ENCODE results near the gene RETREG2. TPM values are rescaled to one million over a fixed set of nuclear protein-coding genes. Genes with fewer than 3 reads are reported as not detected.
A peak's percentile ranks its signal among the peaks of the same experiment; 100 is the strongest.

The RETREG2 gene
- total and polyA plus RNA-seq, 5 donors: 22.0 to 47.3 (median 38.6) TPM

DNA sequence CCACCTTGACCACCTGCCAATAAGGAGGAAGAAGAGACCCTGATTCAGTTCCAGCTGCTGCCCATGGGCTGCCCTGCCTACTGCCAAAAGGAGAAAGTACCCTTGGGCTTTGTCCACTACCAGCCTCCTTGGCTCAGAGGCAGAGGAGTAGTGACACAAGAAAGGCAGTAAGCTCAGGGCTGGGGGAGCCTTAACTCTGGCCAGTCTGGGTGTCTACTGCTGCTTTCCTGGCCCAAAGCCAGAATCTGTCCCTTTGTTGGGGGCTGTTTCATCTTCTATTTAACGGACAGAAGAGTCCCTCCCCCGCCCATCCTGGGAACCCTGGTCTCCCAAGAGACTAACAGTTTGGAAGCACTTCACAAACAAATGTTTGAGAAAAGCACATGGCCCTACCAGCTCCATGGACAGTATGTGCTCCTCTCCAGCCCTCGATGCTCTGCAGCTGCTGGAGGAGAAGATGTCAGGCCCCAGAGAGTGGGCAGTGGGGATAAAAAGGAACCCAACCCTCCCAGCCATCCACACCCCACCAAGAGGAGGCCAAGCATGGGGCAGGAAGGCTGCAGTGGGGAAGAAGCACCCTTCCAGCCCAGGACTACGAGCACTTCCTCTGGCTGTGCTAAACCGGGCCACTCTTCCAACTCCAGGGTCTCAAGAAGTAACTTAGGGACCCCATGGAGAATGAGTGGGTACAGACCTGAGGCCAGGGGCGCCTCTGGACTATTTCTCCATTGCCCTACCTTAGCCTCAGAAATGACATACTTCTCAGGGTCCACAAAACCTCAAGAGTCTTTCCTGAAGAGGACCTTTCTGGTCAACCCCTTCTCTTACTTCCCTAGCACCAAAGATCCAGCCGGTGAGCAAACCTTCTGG, 50.2 kb downstream of the RETREG2 start:
- H3K4me3 ChIP-seq (ENCODE audit: low read length): peak overlapping the region; percentile 68
- H3K27ac ChIP-seq (ENCODE audit: low read length): peak overlapping the region; percentile 94
- H3K27me3 ChIP-seq (ENCODE audit: control insufficient read depth, insufficient read depth): no peaks in the 10 kb centered on the region
- ATAC-seq (no peak), DNase-seq (no peak)
- intact Hi-C loops (cut with DNase I): no loop called here
- H3K9me3 ChIP-seq (ENCODE audit: control insufficient read depth, low read length): no peaks in the 10 kb centered on the region
- 40% methylated on average over 7 of the region's 7 CpGs for WGBS
- H3K4me1 ChIP-seq (ENCODE audit: control insufficient read depth, insufficient read depth, low read length): peaks cover 9% of the 10 kb centered on the region

DNA sequence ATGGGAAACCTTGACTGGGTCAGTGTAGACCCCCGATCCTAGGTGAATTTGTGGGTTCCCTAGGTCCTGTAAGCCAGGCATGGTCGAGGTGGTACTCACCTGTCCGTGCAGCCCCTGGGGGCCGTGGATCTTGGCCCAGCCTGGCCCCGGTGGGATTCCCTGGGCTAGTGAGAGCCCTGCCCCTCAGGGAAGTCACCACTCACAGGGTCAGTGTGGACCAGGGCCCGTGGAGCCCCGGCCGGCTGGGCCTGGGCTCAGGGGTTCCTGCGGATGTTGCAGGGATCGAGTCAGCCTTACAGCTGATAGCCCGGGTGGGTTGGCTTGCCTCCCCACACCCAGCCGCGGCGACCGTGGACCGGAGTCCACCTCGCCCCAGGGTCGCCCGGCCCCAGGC, 50.8 kb downstream of the RETREG2 start:
- WGBS: 3% methylated on average over 19 of the region's 19 CpGs
- H3K4me1 ChIP-seq (ENCODE audit: control insufficient read depth, insufficient read depth, low read length): peaks cover 9% of the 10 kb centered on the region
- intact Hi-C loops (cut with DNase I): no loop called here

DNA sequence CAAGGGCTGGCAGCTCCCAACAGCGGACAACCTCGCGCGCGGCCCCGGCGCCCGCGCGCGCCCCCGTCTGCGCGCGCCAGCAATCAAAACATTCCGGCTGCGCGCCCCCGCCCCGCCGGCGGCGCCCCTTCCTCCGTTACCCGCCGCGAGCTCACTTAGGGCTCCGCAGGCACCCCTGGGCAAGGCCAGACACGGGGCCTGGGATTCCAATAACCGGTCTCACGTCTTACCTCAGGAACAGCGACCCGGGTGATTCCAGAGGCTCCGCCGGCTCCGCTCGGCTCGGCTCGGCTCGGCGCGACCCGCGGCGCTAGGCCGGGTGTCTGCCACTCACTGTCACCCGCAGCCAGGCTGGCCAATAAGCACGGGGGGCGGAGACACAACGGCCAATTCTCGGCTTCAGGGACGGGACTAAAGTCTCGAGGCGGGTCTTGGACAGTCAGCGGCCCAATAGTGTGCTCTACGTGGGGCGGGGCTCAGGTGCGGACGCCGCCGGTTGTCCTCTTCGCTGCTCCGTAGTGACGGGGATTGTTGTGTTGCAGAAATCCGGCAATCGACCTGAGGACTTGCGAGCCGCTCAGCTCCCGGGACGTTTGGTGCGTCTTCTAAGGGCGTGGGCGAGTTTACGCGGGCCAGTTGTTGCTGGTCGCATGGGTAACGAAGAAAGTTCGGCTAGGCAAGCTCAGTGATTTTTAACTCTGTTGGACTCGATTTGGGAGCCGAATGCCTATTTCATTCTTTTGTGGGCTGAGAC, 51.4 kb downstream of the RETREG2 start, which contains the start of the genes ANKZF1 and ATG9A:
TSS of gene ANKZF1 (plus strand) at position 502 of the 754 bp plus-strand sequence. CDS start 452 bp downstream, outside the sequence.
TSS of gene ATG9A (minus strand) at position 332 of the 754 bp plus-strand sequence. CDS start 1,612 bp downstream, outside the sequence.
- Histone ChIP-seq H3K4me3 (ENCODE audit: low read length) (peak within 1 kb of the TSS; percentile 79), H3K27ac (ENCODE audit: low read length) (peak within 1 kb of the TSS; percentile 94), H3K9me3 (ENCODE audit: control insufficient read depth, low read length) (no peaks in the 10 kb centered on the region), H3K27me3 (ENCODE audit: control insufficient read depth, insufficient read depth) (no peaks in the 10 kb centered on the region), H3K4me1 (ENCODE audit: control insufficient read depth, insufficient read depth, low read length) (peaks cover 9% of the 10 kb centered on the region)
- peak; percentile 99 for ATAC-seq
- intact Hi-C loops (cut with DNase I): no loop called here
- WGBS: under 1% methylated on average over 80 of the region's 80 CpGs
- peak; percentile 99 for DNase-seq

More for the DNA sequence above, 50.8 kb downstream of the RETREG2 start:
- DNase-seq: no peak
- H3K27ac ChIP-seq (ENCODE audit: low read length): peak overlapping the region; percentile 94
- H3K9me3 ChIP-seq (ENCODE audit: control insufficient read depth, low read length): no peaks in the 10 kb centered on the region
- peak overlapping the region; percentile 68 for H3K4me3 ChIP-seq (ENCODE audit: low read length)
- ATAC-seq: peak in 1 of 2 donors; percentile 42
- H3K27me3 ChIP-seq (ENCODE audit: control insufficient read depth, insufficient read depth): no peaks in the 10 kb centered on the region

DNA sequence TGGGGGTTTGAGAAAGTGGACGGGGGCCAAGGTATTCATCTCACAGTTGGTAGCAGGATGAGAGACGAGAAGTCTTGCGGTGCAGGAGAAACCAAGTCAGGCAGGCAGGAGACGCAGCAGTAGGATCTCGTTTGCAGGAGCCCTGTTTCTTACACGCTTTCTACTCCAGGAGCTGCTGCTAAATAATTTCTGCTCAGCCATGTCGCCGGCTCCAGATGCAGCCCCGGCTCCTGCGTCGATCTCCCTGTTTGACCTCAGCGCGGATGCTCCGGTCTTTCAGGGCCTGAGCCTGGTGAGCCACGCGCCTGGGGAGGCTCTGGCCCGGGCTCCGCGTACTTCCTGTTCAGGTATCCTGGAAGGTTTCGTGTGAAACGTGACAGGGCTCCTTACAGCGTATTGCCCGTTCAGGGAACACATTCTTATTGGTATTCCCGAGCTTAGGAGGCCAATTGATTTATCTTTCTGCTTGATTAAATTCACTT, 52.0 kb downstream of the RETREG2 start:
- peak overlapping the region; percentile 92 for H3K27ac ChIP-seq (ENCODE audit: low read length)
- no peaks in the 10 kb centered on the region for H3K9me3 ChIP-seq (ENCODE audit: control insufficient read depth, low read length)
- under 1% methylated on average over 24 of the region's 24 CpGs for WGBS
- H3K4me3 ChIP-seq (ENCODE audit: low read length): peak overlapping the region; percentile 79
- intact Hi-C loops (cut with DNase I): no loop called here
- peaks cover 9% of the 10 kb centered on the region for H3K4me1 ChIP-seq (ENCODE audit: control insufficient read depth, insufficient read depth, low read length)
- ATAC-seq: peak in 1 of 2 donors; percentile 6
- H3K27me3 ChIP-seq (ENCODE audit: control insufficient read depth, insufficient read depth): no peaks in the 10 kb centered on the region
- DNase-seq: peak in 2 of 3 donors; percentile 70

DNA sequence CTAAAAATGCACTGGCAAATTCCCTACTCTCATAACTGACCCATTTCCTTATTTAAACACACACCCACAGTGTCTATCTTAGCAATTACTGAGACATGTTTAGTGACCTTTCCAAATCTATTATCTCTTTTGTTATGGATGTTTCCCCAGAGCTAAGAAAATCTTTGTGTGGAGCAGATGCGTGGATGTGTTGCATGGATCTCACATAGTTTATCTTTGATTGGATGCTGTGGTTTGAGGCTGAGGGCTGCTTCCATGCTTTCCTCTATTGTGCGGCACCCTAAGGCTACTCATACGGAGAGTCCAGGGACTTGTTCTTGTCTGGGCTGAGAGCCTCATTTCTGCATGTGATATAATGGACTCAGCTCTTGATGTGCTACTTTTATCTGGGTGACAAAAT, 56.3 kb downstream of the RETREG2 start:
- 72% methylated on average over 3 of the region's 3 CpGs for WGBS
- intact Hi-C loops (cut with DNase I): no loop called here
- H3K27ac ChIP-seq (ENCODE audit: low read length): no peak overlapping the region
- no peaks in the 10 kb centered on the region for H3K9me3 ChIP-seq (ENCODE audit: control insufficient read depth, low read length)
- DNase-seq (no peak), ATAC-seq (no peak)
- H3K4me3 ChIP-seq (ENCODE audit: low read length): no peak overlapping the region
- H3K27me3 ChIP-seq (ENCODE audit: control insufficient read depth, insufficient read depth): no peaks in the 10 kb centered on the region
- no peaks in the 10 kb centered on the region for H3K4me1 ChIP-seq (ENCODE audit: control insufficient read depth, insufficient read depth, low read length)

Other genes with a start within 250 kb of the RETREG2 start
- gene CDK5R2, start 218.6 kb upstream of the RETREG2 start, total RNA-seq: not detected
- 0.09 TPM for gene CDK5R2, start 218.6 kb upstream of the RETREG2 start, polyA plus RNA-seq
- not detected for gene FEV, start 193.1 kb upstream of the RETREG2 start, total RNA-seq
- not detected for gene FEV, start 193.1 kb upstream of the RETREG2 start, polyA plus RNA-seq
- not detected for gene CRYBA2, start 184.9 kb upstream of the RETREG2 start, total RNA-seq
- gene CRYBA2, start 184.9 kb upstream of the RETREG2 start, polyA plus RNA-seq: not detected
- not detected for gene CFAP65, start 136.8 kb upstream of the RETREG2 start, total RNA-seq
- not detected for gene CFAP65, start 136.8 kb upstream of the RETREG2 start, polyA plus RNA-seq
- not detected for gene IHH, start 117.4 kb upstream of the RETREG2 start, total RNA-seq
- 0.05 TPM for gene IHH, start 117.4 kb upstream of the RETREG2 start, polyA plus RNA-seq
- gene NHEJ1, start 17.5 kb upstream of the RETREG2 start, total RNA-seq: 1 to 10 TPM; 5.4 to 9.4 (median 9.2) TPM
- 5.6 TPM for gene NHEJ1, start 17.5 kb upstream of the RETREG2 start, polyA plus RNA-seq
- gene SLC23A3, start 8.2 kb upstream of the RETREG2 start, total RNA-seq: under 1 TPM; 0.56 to 0.95 (median 0.57) TPM
- gene SLC23A3, start 8.2 kb upstream of the RETREG2 start, polyA plus RNA-seq: 0.59 TPM
- gene CNPPD1, start 1.4 kb upstream of the RETREG2 start, total RNA-seq: 10 to 100 TPM; 40.0 to 53.1 (median 48.5) TPM
- gene CNPPD1, start 1.4 kb upstream of the RETREG2 start, polyA plus RNA-seq: 41.8 TPM
- 10 to 100 TPM; 21.8 to 28.9 (median 22.8) TPM for gene ZFAND2B, start 28.5 kb downstream of the RETREG2 start, total RNA-seq
- 23.9 TPM for gene ZFAND2B, start 28.5 kb downstream of the RETREG2 start, polyA plus RNA-seq
- gene ABCB6, start 40.7 kb downstream of the RETREG2 start, total RNA-seq: 10 to 100 TPM; 19.4 to 30.5 (median 23.5) TPM
- gene ABCB6, start 40.7 kb downstream of the RETREG2 start, polyA plus RNA-seq: 23.4 TPM
- 10 to 100 TPM; 69.2 to 78.5 (median 77.3) TPM for gene ATG9A, start 51.4 kb downstream of the RETREG2 start, total RNA-seq
- gene ATG9A, start 51.4 kb downstream of the RETREG2 start, polyA plus RNA-seq: 43.1 TPM
- gene ANKZF1, start 51.5 kb downstream of the RETREG2 start, total RNA-seq: 10 to 100 TPM; 14.9 to 32.0 (median 27.2) TPM
- 20.1 TPM for gene ANKZF1, start 51.5 kb downstream of the RETREG2 start, polyA plus RNA-seq
- 1 to 10 TPM; 2.7 to 3.8 (median 3.3) TPM for gene GLB1L, start 67.2 kb downstream of the RETREG2 start, total RNA-seq
- gene GLB1L, start 67.2 kb downstream of the RETREG2 start, polyA plus RNA-seq: 3.1 TPM
- gene STK16, start 67.2 kb downstream of the RETREG2 start, total RNA-seq: 10 to 100 TPM; 17.5 to 19.7 (median 19.3) TPM
- 22.2 TPM for gene STK16, start 67.2 kb downstream of the RETREG2 start, polyA plus RNA-seq
- gene TUBA4B, start 75.0 kb downstream of the RETREG2 start, total RNA-seq: not detected
- gene TUBA4B, start 75.0 kb downstream of the RETREG2 start, polyA plus RNA-seq: not detected
- 10 to 100 TPM; 27.6 to 88.6 (median 64.3) TPM for gene TUBA4A, start 75.6 kb downstream of the RETREG2 start, total RNA-seq
- gene TUBA4A, start 75.6 kb downstream of the RETREG2 start, polyA plus RNA-seq: 131 TPM
- gene DNAJB2, start 101.1 kb downstream of the RETREG2 start, total RNA-seq: 10 to 100 TPM; 43.9 to 78.7 (median 65.8) TPM
- 57.5 TPM for gene DNAJB2, start 101.1 kb downstream of the RETREG2 start, polyA plus RNA-seq
- gene PTPRN, start 131.1 kb downstream of the RETREG2 start, total RNA-seq: under 1 TPM in 1 of 4 donors, not detected in 3; 0.25 TPM
- 0.41 TPM for gene PTPRN, start 131.1 kb downstream of the RETREG2 start, polyA plus RNA-seq
- gene RESP18, start 154.5 kb downstream of the RETREG2 start, total RNA-seq: not detected
- not detected for gene RESP18, start 154.5 kb downstream of the RETREG2 start, polyA plus RNA-seq
- 10 to 100 TPM; 42.2 to 58.8 (median 56.2) TPM for gene DNPEP, start 209.6 kb downstream of the RETREG2 start, total RNA-seq
- 50.0 TPM for gene DNPEP, start 209.6 kb downstream of the RETREG2 start, polyA plus RNA-seq
- gene DES, start 240.1 kb downstream of the RETREG2 start, total RNA-seq: over 10,000 TPM in 1 of 4 donors, 1,000 to 10,000 TPM in 3; 6,970 to 10,932 (median 7,338) TPM
- gene DES, start 240.1 kb downstream of the RETREG2 start, polyA plus RNA-seq: 9,146 TPM

Data from right cardiac atrium (tissue), 5 donors.